Measurements from ENCODE around the gene STOX2.

- no peak for TF ChIP-seq ZFP3 (CRISPR knock-in tag; IDR thresholded peaks at IDR 0.05)
- TF ChIP-seq ESRRG (CRISPR knock-in tag; IDR thresholded peaks at IDR 0.05) = no peak
- no peak for TF ChIP-seq PPARA (CRISPR knock-in tag; IDR thresholded peaks at IDR 0.05; ENCODE audit: borderline replicate concordance)
- no peak for TF ChIP-seq ZFP30 (CRISPR knock-in tag; IDR thresholded peaks at IDR 0.05)
Observed at GRCh38 chr4:184046148-184046547, 141.0 kb downstream of the STOX2 start.

Data from SK-N-SH treated with all-trans-retinoic acid at 6 μM for 48 hours (cell line).